Heart left ventricle (tissue), 16 donors: ENCODE data around the gene HS6ST3. TPM values are rescaled to one million over a fixed set of nuclear protein-coding genes. Genes with fewer than 3 reads are reported as not detected.

Experiments
- ATAC-seq, 4 donors: fragments of 200-7000 bp; cut with Tn5 transposase; one replicate each; pipeline ENCODE4 v1.9.1; 2020 to 2022; ENCODE audit warnings: moderate library complexity in 4 of 4, mild to moderate bottlenecking in 3 of 4, moderate number of reproducible peaks in 1 of 4
- DNase-seq, 5 donors: peaks; one replicate each; pipeline ENCODE4 v3.0.0-alpha.2; 2020
- H3K27ac ChIP-seq, 12 donors: fragments of 200-600 bp; sonication (generic) in 4 of 12; one replicate each; pipeline versions ENCODE4 v1.5.0 to v1.8.0; 2016 to 2022; ENCODE audit warnings: mild to moderate bottlenecking in 2 of 12
- H3K27me3 ChIP-seq, 9 donors: fragments of 200-600 bp; sonication (generic) in 2 of 9; one replicate each; pipeline versions ENCODE4 v1.5.1 to v1.8.0; 2016 to 2022; ENCODE audit warnings: mild to moderate bottlenecking in 3 of 9
- H3K36me3 ChIP-seq, 9 donors: fragments of 200-600 bp; sonication (generic) in 2 of 9; one replicate each; pipeline versions ENCODE4 v1.5.0 to v1.8.0; 2018 to 2022; ENCODE audit warnings: mild to moderate bottlenecking in 2 of 9
- H3K4me1 ChIP-seq, 12 donors: fragments of 200-600 bp; sonication (generic) in 4 of 12; one replicate each; pipeline versions ENCODE4 v1.5.0 to v1.8.0; 2016 to 2022; ENCODE audit warnings: mild to moderate bottlenecking in 3 of 12
- H3K4me3 ChIP-seq, 12 donors: fragments of 200-600 bp; sonication (generic) in 4 of 12; one replicate each; pipeline versions ENCODE4 v1.5.0 to v1.8.0; 2017 to 2022; ENCODE audit warnings: mild to moderate bottlenecking in 9 of 12, moderate library complexity in 4 of 12
- H3K9me3 ChIP-seq, 12 donors: fragments of 200-600 bp; sonication (generic) in 4 of 12; one replicate each; pipeline versions ENCODE4 v1.5.0 to v1.8.0; 2016 to 2022; ENCODE audit warnings: mild to moderate bottlenecking in 1 of 12
- CTCF ChIP-seq, 12 donors: fragments of 200-600 bp; sonication (generic) in 4 of 12; IDR thresholded peaks; one replicate each; pipeline versions ENCODE4 v1.5.0 to v1.8.0; 2018 to 2022; ENCODE audit warnings: antibody characterized with exemption in 12 of 12, mild to moderate bottlenecking in 5 of 12
- POLR2A ChIP-seq, 2 donors: fragments of 450-650 bp; IDR thresholded peaks; one replicate each; pipeline ENCODE4 v1.6.1; 2017; ENCODE audit warnings: antibody characterized with exemption in 2 of 2, mild to moderate bottlenecking in 2 of 2, moderate library complexity in 2 of 2
- WGBS, 4 donors: extraction: QIAGEN DNeasy Blood & Tissue Kit in 2 of 4; methylation state at CpG; one replicate each; pipeline versions ENCODE4 v1.1.5 to v1.1.7; 2013 to 2018; 5-methylcytosine and 5-hydroxymethylcytosine counted together
- intact Hi-C, 10 donors: fragments of 100-400 bp; cut with DNase I; formaldehyde crosslinking; loops; one replicate each; pipeline versions ENCODE4 v1.11.1 to v1.14.2; 2022
- polyA plus RNA-seq, 2 donors: library from polyadenylated mRNA; stranded (reverse); fragments of 200-250 nt; gene quantifications; one replicate each; pipeline ENCODE4 v1.2.3, GENCODE V29; 2013
- total RNA-seq, 9 donors: library from RNA; depleted of rRNA in 2 of 9; stranded (reverse); fragments of >200 nt in 2 of 9; fragmentation: NEBNext Ultra II Directional in 3 of 9; extraction: Animal tissue kit (Norgen Biotek cat#: 25700) in 3 of 9; gene quantifications; one replicate each; pipeline versions ENCODE4 v1.1.0 to v1.2.4, GENCODE V29; 2016 to 2023
- donor health status: ischemic (EF 13 %, LVEDD 7.1; RV severe dilation, severe dysfunction).
- donor health status: healthy with polysubstance abuse.
- donor health status: DM: no; HTN: yes; CAD: no.
- donor health status: DM: no; HTN: no; CAD: no.
- donor health status: ischemic (EF 25% LVEDD 6.9; RV normal size, moderate dysfunction).
- donor health status: ischemic (EF 25% LVEDD 5.7; RV mildly dilated, moderate dysfunction).
- donor health status: healthy.
- donor health status: DM: yes; HTN: yes; CAD: no.
- donor health status: ischemic (EF 35%, LVEDD 5.7; RV mildly dilated, moderate dysfunction).
- donor health status: nonischemic (EF 11% LVEDD 7.7; RV severe dilation, severe dysfunction).
- donor health status: DM: yes; HTN: yes; CAD: no.
- donor health status: PGD.
- donor health status: ischemic (EF 29% LVEDD 5.4; RV normal size, mild dysfunction).
- donor health status: nonischemic (EF 23%, LVEDD 6.1; RV moderate dilation, normal function).

The HS6ST3 gene
- total and polyA plus RNA-seq, 11 donors = 0.01 to 5.2 (median 1.2) TPM

- 88 to 93% (median 92%) methylated on average over 2 of the region's 2 CpGs for WGBS, 4 donors
- ATAC-seq = no peak
Measured at GRCh38 chr13:96159725-96160124, 69.8 kb downstream of the HS6ST3 start.

GRCh38 chr13:96161141-96161540 is 71.2 kb downstream of the HS6ST3 start:
- H3K27ac ChIP-seq = no peak overlapping the region
- TF ChIP-seq CTCF (IDR thresholded peaks at IDR 0.05) (no peak), POLR2A (IDR thresholded peaks at IDR 0.05) (no peak)
- H3K27me3 ChIP-seq = peaks cover 0 to 4% (median 0%) of the 10 kb centered on the region in 9 donors
- no peak overlapping the region for H3K4me3 ChIP-seq
- no peaks in the 10 kb centered on the region for H3K4me1 ChIP-seq
- intact Hi-C loops = no loop called here
- DNase-seq = no peak
- no peaks in the 10 kb centered on the region for H3K36me3 ChIP-seq
- no peak for ATAC-seq
- no peaks in the 10 kb centered on the region for H3K9me3 ChIP-seq
- WGBS, 4 donors = 40 to 51% (median 47%) methylated on average over 3 of the region's 3 CpGs

More at GRCh38 chr13:96159725-96160124, 69.8 kb downstream of the HS6ST3 start:
- H3K9me3 ChIP-seq = no peaks in the 10 kb centered on the region
- no peak overlapping the region for H3K4me3 ChIP-seq
- no peaks in the 10 kb centered on the region for H3K36me3 ChIP-seq
- H3K27ac ChIP-seq = no peak overlapping the region
- peaks cover 0 to 4% (median 0%) of the 10 kb centered on the region in 9 donors for H3K27me3 ChIP-seq
- intact Hi-C loops = no loop called here
- no peak for DNase-seq
- TF ChIP-seq POLR2A (IDR thresholded peaks at IDR 0.05) = no peak
- no peak for TF ChIP-seq CTCF (IDR thresholded peaks at IDR 0.05)
- no peaks in the 10 kb centered on the region for H3K4me1 ChIP-seq

GRCh38 chr13:96165840-96166239 is 75.9 kb downstream of the HS6ST3 start:
- 91 to 97% (median 93%) methylated on average over 1 of the region's 1 CpG for WGBS, 4 donors
- ATAC-seq (no peak), DNase-seq (no peak)
- no peaks in the 10 kb centered on the region for H3K27me3 ChIP-seq
- H3K27ac ChIP-seq = no peak overlapping the region
- no peaks in the 10 kb centered on the region for H3K36me3 ChIP-seq
- H3K9me3 ChIP-seq = no peaks in the 10 kb centered on the region
- no peaks in the 10 kb centered on the region for H3K4me1 ChIP-seq
- no peak overlapping the region for H3K4me3 ChIP-seq
- no peak for TF ChIP-seq CTCF (IDR thresholded peaks at IDR 0.05)
- no peak for TF ChIP-seq POLR2A (IDR thresholded peaks at IDR 0.05)
- intact Hi-C loops = no loop called here

GRCh38 chr13:96172066-96172465 is 82.2 kb downstream of the HS6ST3 start:
- TF ChIP-seq CTCF (IDR thresholded peaks at IDR 0.05) (no peak), POLR2A (IDR thresholded peaks at IDR 0.05) (no peak)
- no peaks in the 10 kb centered on the region for H3K4me1 ChIP-seq
- no peak for DNase-seq
- H3K36me3 ChIP-seq = no peaks in the 10 kb centered on the region
- no peak overlapping the region for H3K4me3 ChIP-seq
- no peak for ATAC-seq
- intact Hi-C loops = no loop called here
- H3K27ac ChIP-seq = no peak overlapping the region
- no peaks in the 10 kb centered on the region for H3K27me3 ChIP-seq
- H3K9me3 ChIP-seq = no peaks in the 10 kb centered on the region
- WGBS, 4 donors = 51 to 73% (median 60%) methylated on average over 1 of the region's 1 CpG
